HG03558 (cell line): Measurements from ENCODE around the gene APEH.

Experiments used
- ATAC-seq: cut with Tn5 transposase; IDR thresholded peaks from one replicate; pipeline ENCODE4 v1.9.1; 2021; ENCODE audit warnings: moderate number of reproducible peaks; ENCODE audit not compliant: unreplicated experiment; ENCODE audit errors: extremely low read depth

Gene APEH

DNA sequence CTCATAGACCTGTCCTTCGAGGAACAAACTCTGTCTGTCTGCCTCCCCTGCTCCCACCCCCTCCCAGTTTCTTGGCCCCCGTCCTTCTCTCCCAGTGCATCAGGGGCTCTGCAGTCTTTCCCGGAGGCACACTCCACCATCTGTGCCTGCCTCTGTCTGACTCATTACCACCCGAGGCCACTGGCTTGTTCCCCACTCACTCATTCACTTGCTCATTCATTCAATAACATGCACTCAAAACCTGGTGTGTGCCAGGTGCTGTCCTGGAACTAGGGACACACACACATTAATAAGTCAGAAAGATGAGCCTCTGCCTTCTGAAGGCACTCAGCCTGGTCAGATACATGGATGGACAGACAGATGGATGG, 32.9 kb downstream of the APEH start:
- no peak for ATAC-seq

GRCh38 chr3:49709852-49710251, 35.7 kb downstream of the APEH start:
- ATAC-seq, result no peak

- ATAC-seq, result no peak
Measured at GRCh38 chr3:49711489-49711888, 37.3 kb downstream of the APEH start.

DNA sequence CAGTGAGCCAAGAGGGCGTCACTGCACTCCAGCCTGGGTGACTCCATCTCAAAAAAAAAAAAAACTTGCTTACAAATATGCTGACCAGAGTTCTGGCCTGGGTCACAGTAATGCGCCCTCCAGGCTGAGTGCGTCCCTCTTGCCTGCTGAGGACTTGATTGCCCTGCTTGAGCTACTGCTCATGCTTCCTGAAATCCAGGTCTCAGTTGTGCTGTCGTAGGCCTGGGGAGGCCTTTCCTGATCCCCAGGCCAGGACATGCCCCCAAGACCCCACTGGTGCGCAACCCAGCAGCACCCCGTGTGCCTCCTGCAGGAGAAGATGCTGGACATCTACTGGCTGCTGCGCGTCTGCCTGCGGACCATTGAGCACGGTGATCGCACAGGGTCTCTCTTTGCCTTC, 38.0 kb downstream of the APEH start:
- no peak for ATAC-seq

DNA sequence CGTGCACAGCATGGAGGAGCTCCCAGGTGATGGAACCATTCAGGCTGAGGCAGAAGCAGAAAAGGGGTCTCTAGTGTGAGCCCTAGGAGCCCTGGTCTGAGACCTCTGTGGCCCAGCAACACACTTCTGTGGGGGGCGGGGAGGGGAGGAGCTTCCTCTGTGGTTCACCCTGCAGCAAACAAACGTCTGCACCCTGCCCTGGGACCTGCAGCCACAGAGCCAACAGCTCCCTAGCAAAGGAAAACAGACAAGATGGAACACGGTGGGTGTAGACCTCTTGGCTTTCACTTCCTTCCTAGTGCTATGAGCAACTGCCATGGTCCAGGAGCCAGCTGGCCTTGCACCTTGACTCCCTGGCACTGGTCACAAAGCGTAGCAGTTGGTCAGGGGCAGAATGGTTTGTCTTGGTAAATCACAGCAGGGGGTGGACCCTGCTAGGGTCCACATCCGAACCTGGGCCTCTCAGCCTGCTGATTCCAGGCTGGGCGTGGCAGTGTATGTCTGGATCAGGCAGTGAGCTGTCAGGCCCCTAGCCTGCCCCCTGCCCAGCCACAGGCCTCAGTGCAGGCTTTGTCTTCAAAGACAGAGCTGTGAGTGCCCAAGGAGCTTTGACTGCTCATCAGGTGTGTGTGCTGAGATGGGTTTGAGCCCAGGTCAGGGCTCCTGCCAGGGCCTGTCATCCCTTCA, 38.6 kb downstream of the APEH start:
- no peak for ATAC-seq

DNA sequence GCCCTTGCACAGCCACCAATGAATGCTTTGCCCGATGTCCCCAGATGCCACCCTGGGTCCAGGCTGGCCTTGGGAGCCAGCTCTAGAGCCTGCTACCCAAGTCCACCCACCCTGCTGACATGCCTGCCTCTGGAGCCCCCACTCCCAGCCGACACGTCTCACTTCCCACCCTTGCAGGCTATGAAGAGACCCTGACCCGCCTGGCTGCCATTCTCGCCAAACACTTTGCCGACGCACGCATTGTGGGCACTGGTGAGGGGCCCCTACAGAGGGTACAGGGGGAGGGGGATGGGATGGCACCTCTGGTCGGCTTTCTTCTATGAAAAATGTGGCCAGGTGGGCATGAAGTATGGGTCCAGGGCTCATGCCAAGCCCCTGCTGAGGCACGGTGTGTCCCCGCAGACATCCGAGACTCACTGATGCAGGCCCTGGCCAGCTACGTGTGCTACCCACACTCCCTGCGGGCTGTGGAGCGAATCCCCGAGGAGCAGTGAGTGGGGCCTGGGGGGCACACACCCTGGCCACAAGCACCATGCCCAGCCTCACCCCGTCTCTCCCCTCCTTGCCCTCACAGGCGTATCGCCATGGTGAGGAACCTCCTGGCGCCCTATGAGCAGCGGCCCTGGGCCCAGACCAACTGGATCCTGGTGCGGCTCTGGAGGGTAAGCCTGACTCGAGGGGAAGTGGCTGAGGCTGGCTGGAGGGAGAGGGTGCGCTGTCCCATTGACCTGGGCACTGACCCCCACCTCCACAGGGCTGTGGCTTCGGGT, 39.4 kb downstream of the APEH start:
- ATAC-seq, result no peak

- ATAC-seq, result no peak
Measured at GRCh38 chr3:49714728-49715550, 40.8 kb downstream of the APEH start.

GRCh38 chr3:49715611-49716121, 41.5 kb downstream of the APEH start:
- no peak for ATAC-seq

DNA sequence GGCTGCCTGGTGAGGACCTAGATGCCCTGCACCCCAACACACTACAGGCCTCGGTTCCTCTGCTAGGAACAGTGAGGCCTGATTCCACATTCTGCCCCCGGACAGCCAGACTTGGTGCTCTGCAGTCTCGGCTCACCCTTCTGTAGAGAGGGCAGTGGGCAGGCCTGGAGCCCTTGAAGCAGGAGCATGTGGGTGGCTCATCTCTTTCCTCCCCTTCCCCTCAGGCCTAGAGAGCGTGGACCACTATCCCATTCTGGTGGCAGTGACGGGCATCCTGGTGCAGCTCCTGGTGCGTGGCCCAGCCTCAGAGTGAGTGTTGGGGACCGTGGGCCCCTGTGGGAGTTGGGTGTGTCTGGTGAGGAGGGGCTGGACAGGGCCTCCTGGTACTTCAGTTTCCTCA, 42.0 kb downstream of the APEH start:
- no peak for ATAC-seq

GRCh38 chr3:49716691-49717210, 42.6 kb downstream of the APEH start:
- ATAC-seq, result no peak

- ATAC-seq, result no peak
Measured at GRCh38 chr3:49717211-49717958, 43.2 kb downstream of the APEH start.

DNA sequence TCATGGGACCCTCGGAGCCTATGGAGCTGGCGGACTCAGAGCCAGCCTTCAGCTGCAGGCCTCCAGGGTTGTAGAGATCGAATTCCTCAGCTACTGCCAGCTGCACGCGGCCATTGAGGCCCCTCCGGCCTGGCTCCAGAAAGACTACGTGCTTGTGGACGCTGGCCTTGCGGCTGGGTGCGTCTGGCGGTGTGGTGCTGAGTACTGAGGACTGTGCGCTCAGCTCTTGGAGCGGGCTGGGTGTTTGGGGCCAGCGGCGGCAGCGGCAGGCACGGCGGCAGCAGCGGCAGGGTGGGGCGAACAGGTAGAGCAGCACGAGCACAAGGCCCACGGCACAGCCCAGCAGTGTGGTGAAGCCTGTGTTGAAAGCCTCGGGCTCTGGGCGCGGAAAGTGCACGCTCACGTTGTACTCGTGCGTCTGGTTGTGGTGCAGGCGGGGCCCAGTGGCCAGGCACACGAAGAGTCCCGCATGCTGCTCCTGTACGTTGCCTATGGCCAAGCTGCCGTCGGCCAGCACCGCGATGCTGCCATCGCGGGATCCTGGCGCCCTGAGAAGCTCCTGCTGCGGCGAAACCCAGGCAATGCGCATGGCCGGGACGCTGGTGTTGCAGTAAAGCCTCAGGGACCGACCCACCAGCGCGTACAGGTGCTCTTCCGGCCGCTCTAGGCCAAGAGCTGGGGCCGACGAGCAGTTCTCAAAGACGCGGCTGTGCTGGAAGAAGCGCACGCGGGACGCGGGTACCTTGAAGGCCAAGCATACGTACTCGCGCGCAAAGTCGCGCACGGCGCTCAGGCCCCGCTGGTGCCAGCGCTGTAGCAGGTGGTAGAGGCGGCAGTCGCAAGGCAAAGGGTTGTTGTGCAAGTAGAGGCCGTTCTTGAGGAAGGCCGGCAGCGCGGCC, 44.1 kb downstream of the APEH start:
- ATAC-seq, result no peak

- ATAC-seq, result no peak
Measured at GRCh38 chr3:49718858-49719213, 44.7 kb downstream of the APEH start.

DNA sequence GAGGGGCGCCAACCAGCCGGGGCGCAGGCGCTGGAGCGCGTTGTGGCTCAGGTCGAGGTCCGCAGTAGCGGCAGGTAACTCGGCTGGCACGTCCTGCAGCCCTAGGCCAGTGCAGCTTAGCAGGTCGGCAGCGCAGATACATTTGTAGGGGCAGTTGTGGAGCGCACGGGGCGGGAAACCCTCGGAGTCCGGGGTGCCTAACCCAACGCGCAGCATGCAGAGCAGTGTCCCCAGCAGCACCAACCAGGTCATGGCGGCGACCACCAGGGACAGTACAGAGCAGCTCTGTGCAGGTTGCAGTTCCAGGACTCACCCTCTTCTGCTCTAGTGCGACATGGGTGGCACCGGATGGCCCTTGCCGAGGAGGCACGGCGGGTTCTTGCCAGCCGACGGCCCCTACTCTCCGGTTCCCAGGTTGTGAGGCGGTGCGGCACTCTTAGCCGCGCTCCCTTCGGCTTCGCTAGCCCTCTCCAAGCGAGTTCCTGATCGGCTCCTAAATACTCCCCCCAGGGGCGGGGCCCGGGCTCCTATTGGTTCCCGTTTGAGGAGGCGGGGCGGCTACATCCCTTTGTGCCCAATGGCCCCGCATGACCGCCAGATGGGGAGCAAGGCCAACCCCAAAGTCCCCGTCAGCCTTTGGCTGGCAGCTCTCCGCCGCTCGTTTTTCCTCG, 45.2 kb downstream of the APEH start, which contains the start of gene AMIGO3:
Gene AMIGO3 (minus strand): TSS at position 471 of the 671 bp plus-strand sequence. CDS start 219 bp downstream, at position 252.
- no peak for ATAC-seq

- ATAC-seq, result no peak
Measured at GRCh38 chr3:49720855-49721595, 46.9 kb downstream of the APEH start.

DNA sequence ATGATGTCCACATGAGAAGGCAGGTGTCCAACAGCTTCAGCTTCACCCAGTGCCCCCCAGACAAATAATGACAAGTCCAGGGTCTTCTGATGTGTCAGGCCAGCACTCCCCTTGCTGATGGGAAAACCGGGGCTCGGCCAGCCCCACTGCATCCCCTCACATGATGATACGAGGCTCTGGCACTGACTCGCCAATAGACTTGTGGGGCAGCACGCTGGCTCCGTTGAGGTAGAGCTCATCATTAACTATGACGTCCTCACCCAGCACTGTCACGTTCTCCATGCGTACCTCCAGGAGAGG, 47.4 kb downstream of the APEH start:
- ATAC-seq, result no peak

DNA sequence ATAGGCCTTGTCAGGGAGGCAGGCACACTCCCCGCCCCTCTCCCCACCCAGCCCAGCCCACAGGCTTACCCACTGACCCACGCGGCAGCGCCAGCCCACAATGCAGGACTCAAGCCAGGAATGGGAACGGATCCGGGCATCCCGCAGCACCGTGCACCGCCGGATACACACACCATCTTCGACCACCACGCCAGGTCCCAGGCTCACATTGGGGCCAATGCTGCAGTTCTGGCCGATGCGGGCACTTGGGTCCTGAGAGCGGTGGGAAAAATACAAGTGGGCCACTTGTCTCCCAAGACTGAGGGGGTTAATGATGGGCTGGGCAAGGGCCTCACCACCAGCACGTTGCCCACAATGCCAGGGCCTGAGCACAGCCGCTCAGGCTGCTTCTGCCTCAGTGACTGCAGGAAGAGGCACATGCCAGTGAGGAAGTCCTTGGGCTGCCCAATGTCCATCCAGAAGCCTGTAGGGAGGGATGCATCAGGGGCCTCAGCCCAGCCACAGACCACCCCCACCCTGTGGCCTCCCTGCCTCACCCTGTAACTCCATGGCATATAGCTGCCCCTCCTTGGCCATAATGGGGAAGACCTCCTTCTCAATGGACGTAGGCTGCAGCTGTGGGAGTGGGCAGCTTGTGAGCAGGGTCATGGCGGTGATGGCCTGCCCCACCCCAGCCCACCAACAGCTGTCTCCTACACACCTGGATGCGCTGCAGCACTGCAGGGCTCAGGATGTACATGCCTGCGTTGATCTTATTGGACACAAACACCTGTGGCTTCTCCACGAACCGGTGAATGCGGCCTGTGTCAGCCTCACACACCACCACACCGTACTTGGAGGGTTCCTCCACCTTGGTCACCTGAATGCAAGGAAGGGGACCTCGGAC, 48.0 kb downstream of the APEH start:
- no peak for ATAC-seq
